ENCODE measurements around the gene ITPR1. TPM values are rescaled to one million over a fixed set of nuclear protein-coding genes. Genes with fewer than 3 reads are reported as not detected.

ITPR1 gene
- total and polyA plus RNA-seq, 10 of the 15 experiments (the other 5 are each of a cell fraction or from before 2014, with no cell fraction given), result 12.2 to 239 (median 28.4) TPM

DNA sequence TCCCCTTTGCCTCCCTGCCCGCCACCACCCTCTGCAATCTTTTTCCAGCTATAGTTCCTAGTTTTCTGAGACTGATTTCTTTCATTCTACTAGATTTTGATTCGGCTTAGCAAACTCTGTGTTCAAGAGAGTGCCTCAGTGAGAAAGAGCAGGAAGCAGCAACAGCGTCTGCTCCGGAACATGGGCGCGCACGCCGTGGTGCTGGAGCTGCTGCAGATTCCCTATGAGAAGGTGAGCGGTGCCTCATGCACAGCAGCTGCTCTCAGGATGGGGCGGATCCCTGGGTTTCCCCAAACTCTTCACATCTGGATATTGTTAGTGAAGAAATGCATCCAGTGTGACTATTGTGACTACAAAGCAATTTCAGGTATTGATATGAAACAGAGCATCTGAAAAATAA, 191.8 kb downstream of the ITPR1 start:
- 97% methylated on average over 10 of the region's 10 CpGs for WGBS (ENCODE audit: insufficient coverage, insufficient replicate concordance, low lambda C conversion rate, missing lambda C conversion rate)
- no peak overlapping the region for H3K9ac ChIP-seq (ENCODE audit: control insufficient read depth, insufficient read depth, low read length)
- RAD21 ChIA-PET (ENCODE audit: unreplicated experiment), result interaction anchor here (1.2 kb wide), 1 partner anchor 334 kb away, joined by 3 read pairs; no protein-coding TSS in a partner anchor
- CTCF ChIA-PET, result interaction anchor here (0.9 to 2.2 kb wide), 3 partner anchors 27 to 334 kb away, joined by 3 to 5 read pairs (median 4); no protein-coding TSS in a partner anchor
- intact Hi-C loops (cut with micrococcal nuclease; ENCODE audit: unreplicated experiment), result no loop called here
- no peak overlapping the region for H3K4me2 ChIP-seq (ENCODE audit: control insufficient read depth, insufficient read depth)
- ATAC-seq (no peak), FAIRE-seq (no peak), DNase-seq (ENCODE audit: low read depth, low spot score) (no peak)
- SMC1A ChIA-PET (ENCODE audit: uncharacterized antibody, unreplicated experiment), result interaction anchor here (0.9 to 2.1 kb wide), 4 partner anchors 10 to 27 kb away, joined by 3 to 6 read pairs (median 3); no protein-coding TSS in a partner anchor
- TF ChIP-seq BCL11A (IDR thresholded peaks at IDR 0.05; ENCODE audit: low read depth, low read length) (no peak), ZBED1 (IDR thresholded peaks at IDR 0.05; ENCODE audit: borderline replicate concordance) (no peak), NR2F1 (conservative IDR thresholded peaks at IDR 0.05) (no peak), PAX8 (IDR thresholded peaks at IDR 0.05) (no peak), RAD21 (IDR thresholded peaks at IDR 0.05; ENCODE audit: insufficient read depth, low read depth, low read length) (no peak)
- TF ChIP-seq, protein P1, sequence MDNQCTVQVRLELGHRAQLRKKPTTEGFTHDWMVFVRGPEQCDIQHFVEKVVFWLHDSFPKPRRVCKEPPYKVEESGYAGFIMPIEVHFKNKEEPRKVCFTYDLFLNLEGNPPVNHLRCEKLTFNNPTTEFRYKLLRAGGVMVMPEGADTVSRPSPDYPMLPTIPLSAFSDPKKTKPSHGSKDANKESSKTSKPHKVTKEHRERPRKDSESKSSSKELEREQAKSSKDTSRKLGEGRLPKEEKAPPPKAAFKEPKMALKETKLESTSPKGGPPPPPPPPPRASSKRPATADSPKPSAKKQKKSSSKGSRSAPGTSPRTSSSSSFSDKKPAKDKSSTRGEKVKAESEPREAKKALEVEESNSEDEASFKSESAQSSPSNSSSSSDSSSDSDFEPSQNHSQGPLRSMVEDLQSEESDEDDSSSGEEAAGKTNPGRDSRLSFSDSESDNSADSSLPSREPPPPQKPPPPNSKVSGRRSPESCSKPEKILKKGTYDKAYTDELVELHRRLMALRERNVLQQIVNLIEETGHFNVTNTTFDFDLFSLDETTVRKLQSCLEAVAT (IDR thresholded peaks at IDR 0.05), result no peak
- TF ChIP-seq, protein P2, sequence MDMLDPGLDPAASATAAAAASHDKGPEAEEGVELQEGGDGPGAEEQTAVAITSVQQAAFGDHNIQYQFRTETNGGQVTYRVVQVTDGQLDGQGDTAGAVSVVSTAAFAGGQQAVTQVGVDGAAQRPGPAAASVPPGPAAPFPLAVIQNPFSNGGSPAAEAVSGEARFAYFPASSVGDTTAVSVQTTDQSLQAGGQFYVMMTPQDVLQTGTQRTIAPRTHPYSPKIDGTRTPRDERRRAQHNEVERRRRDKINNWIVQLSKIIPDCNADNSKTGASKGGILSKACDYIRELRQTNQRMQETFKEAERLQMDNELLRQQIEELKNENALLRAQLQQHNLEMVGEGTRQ (IDR thresholded peaks at IDR 0.05; ENCODE audit: borderline replicate concordance, low read depth, low read length), result no peak
- TF ChIP-seq, protein P3, sequence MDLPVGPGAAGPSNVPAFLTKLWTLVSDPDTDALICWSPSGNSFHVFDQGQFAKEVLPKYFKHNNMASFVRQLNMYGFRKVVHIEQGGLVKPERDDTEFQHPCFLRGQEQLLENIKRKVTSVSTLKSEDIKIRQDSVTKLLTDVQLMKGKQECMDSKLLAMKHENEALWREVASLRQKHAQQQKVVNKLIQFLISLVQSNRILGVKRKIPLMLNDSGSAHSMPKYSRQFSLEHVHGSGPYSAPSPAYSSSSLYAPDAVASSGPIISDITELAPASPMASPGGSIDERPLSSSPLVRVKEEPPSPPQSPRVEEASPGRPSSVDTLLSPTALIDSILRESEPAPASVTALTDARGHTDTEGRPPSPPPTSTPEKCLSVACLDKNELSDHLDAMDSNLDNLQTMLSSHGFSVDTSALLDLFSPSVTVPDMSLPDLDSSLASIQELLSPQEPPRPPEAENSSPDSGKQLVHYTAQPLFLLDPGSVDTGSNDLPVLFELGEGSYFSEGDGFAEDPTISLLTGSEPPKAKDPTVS (IDR thresholded peaks at IDR 0.05; ENCODE audit: low read depth, low read length), result no peak
- TF ChIP-seq, protein P4, sequence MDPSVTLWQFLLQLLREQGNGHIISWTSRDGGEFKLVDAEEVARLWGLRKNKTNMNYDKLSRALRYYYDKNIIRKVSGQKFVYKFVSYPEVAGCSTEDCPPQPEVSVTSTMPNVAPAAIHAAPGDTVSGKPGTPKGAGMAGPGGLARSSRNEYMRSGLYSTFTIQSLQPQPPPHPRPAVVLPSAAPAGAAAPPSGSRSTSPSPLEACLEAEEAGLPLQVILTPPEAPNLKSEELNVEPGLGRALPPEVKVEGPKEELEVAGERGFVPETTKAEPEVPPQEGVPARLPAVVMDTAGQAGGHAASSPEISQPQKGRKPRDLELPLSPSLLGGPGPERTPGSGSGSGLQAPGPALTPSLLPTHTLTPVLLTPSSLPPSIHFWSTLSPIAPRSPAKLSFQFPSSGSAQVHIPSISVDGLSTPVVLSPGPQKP (IDR thresholded peaks at IDR 0.05; ENCODE audit: low read depth, low read length), result no peak
- H3K36me3 ChIP-seq (ENCODE audit: control insufficient read depth in 2 of 2, insufficient read depth in 2 of 2, low read length in 1 of 2), result peaks cover 13 to 31% of the 10 kb centered on the region in 2 experiments
- BruUV-seq (replicated peaks), result no TSS peak
- in situ Hi-C loops (cut with MboI), result no loop called here
- no peaks in the 10 kb centered on the region for H4K20me1 ChIP-seq (ENCODE audit: control insufficient read depth, insufficient read depth)
- H3K9me3 ChIP-seq (replicated peaks; ENCODE audit: control insufficient read depth, insufficient read depth, low read length), result peaks cover 1% of the 10 kb centered on the region; the same call in 1 of the 3 replicates
- H2AFZ ChIP-seq (ENCODE audit: control insufficient read depth, low read depth, low read length), result no peak overlapping the region
- H3K79me2 ChIP-seq (ENCODE audit: control insufficient read depth, insufficient read depth, low read length), result no peaks in the 10 kb centered on the region
- POLR2A ChIA-PET, result no interaction called here
- H3K4me1 ChIP-seq (ENCODE audit: control insufficient read depth, insufficient read depth, low read length), result no peaks in the 10 kb centered on the region
- H3K27me3 ChIP-seq (replicated peaks in 1 of 2; ENCODE audit: control insufficient read depth in 2 of 2, insufficient read depth in 2 of 2, low read length in 1 of 2), result no peaks in the 10 kb centered on the region
- no peak overlapping the region for H3K27ac ChIP-seq (ENCODE audit: control insufficient read depth, insufficient read depth)
- H3K4me3 ChIP-seq, result no peak overlapping the region

All from GM12878 (cell line).